ENCODE data around the gene WDR72.

DNA sequence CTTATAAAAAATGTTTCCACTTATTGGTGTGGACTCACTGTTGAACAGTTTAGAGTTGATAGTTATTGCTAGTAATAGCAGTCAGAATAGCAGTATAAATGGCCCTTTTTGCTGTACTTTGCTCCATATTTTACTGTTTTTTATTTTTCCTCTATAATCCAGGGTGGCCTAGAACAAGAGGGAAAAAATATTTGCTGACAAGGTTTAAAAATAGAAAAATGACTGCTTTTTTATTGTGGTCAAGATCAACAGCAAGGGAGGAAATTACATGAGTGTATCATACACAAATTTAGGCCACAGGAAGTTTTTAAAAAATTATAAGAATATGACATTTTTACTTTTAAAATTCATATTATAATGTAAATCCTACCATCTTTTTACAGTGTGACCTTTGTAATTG, 269.1 kb downstream of the WDR72 start:
- TF ChIP-seq CTCF (IDR thresholded peaks at IDR 0.05; ENCODE audit: low read depth, low read length) (no peak), POLR2A (IDR thresholded peaks at IDR 0.05; ENCODE audit: extremely low read depth, insufficient read length) (no peak)
- TF ChIP-seq, protein P1, sequence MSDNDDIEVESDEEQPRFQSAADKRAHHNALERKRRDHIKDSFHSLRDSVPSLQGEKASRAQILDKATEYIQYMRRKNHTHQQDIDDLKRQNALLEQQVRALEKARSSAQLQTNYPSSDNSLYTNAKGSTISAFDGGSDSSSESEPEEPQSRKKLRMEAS (IDR thresholded peaks at IDR 0.05; ENCODE audit: low read depth, low read length) = no peak

Data from NB4 (cell line).